Hepatocyte (in vitro differentiated cells): Measurements from ENCODE around the gene BAZ2B. TPM values are rescaled to one million over a fixed set of nuclear protein-coding genes. Genes with fewer than 3 reads are reported as not detected.
A peak's percentile ranks its signal among the peaks of the same experiment; 100 is the strongest.

ENCODE experiments used
- DNase-seq: peaks from one replicate; pipeline ENCODE4 v3.0.0-alpha.2; 2016; ENCODE audit warnings: low spot score
- H2AFZ ChIP-seq: fragments of 200-600 bp; sonication (generic); 2 replicates; pipeline ENCODE4 v1.6.0; 2016; ENCODE audit warnings: antibody characterized with exemption, mild to moderate bottlenecking
- H3K27ac ChIP-seq: fragments of 200-600 bp; sonication (generic); 2 replicates; pipeline ENCODE4 v1.5.1; 2016; ENCODE audit warnings: mild to moderate bottlenecking
- H3K27me3 ChIP-seq: fragments of 200-600 bp; sonication (generic); 2 replicates; pipeline ENCODE4 v1.6.1; 2016
- H3K36me3 ChIP-seq: fragments of 200-600 bp; sonication (generic); replicated peaks from 2 replicates; pipeline ENCODE4 v1.5.1; 2016; ENCODE audit warnings: low read depth; ENCODE audit not compliant: insufficient read depth
- H3K4me1 ChIP-seq: fragments of 200-600 bp; sonication (generic); 2 replicates; pipeline ENCODE4 v1.5.1; 2016; ENCODE audit warnings: mild to moderate bottlenecking, moderate library complexity; ENCODE audit not compliant: insufficient read depth
- H3K4me2 ChIP-seq: fragments of 200-600 bp; sonication (generic); 2 replicates; pipeline ENCODE4 v1.6.0; 2016
- H3K4me3 ChIP-seq: fragments of 200-600 bp; sonication (generic); 2 replicates; pipeline ENCODE4 v1.5.1; 2016; ENCODE audit warnings: mild to moderate bottlenecking
- H3K79me2 ChIP-seq: fragments of 200-600 bp; sonication (generic); 2 replicates; pipeline ENCODE4 v1.6.0; 2017; ENCODE audit warnings: mild to moderate bottlenecking
- H3K9me2 ChIP-seq: fragments of 200-600 bp; sonication (generic); replicated peaks from 2 replicates; pipeline ENCODE4 v1.6.0; 2017; ENCODE audit warnings: mild to moderate bottlenecking; ENCODE audit not compliant: insufficient read depth
- H3K9me3 ChIP-seq: fragments of 200-600 bp; sonication (generic); 2 replicates; pipeline ENCODE4 v1.5.1; 2016; ENCODE audit warnings: low read depth, mild to moderate bottlenecking
- H4K20me1 ChIP-seq: fragments of 200-600 bp; sonication (generic); 2 replicates; pipeline ENCODE4 v1.6.0; 2016; ENCODE audit warnings: mild to moderate bottlenecking; ENCODE audit not compliant: insufficient read depth, poor library complexity, severe bottlenecking
- CTCF ChIP-seq: fragments of 200-600 bp; sonication (generic); IDR thresholded peaks from 2 replicates; pipeline ENCODE4 v1.5.1; 2016; ENCODE audit warnings: antibody characterized with exemption, mild to moderate bottlenecking; ENCODE audit not compliant: poor library complexity
- EZH2 ChIP-seq: fragments of 200-600 bp; sonication (generic); IDR thresholded peaks from 2 replicates; pipeline ENCODE4 v1.6.1; 2016; ENCODE audit warnings: antibody characterized with exemption, mild to moderate bottlenecking, borderline replicate concordance
- EZH2phosphoT487 ChIP-seq: fragments of 200-600 bp; sonication (generic); IDR thresholded peaks from one replicate; pipeline ENCODE4 v1.6.1; 2018; ENCODE audit warnings: antibody characterized with exemption, mild to moderate bottlenecking, low read depth, moderate library complexity; ENCODE audit not compliant: unreplicated experiment, severe bottlenecking
- WGBS: methylation state at CpG from one replicate; pipeline ENCODE4 v1.1.6; 2016; ENCODE audit warnings: low lambda C conversion rate; ENCODE audit errors: missing lambda C conversion rate; 5-methylcytosine and 5-hydroxymethylcytosine counted together
- polyA plus RNA-seq: library from polyadenylated mRNA; unstranded; fragments of >200 nt; fragmentation: Nextera tagmentation; extraction: Ambion mirVana; gene quantifications from 2 replicates; pipeline ENCODE4 v1.2.1, GENCODE V29; 2016
- total RNA-seq: library from RNA; depleted of rRNA; stranded (reverse); fragments of >200 nt; gene quantifications from 2 replicates; pipeline ENCODE4 v1.2.3, GENCODE V29; 2014

The BAZ2B gene
- total and polyA plus RNA-seq, 2 experiments from 2014 or later, result 40.7 to 83.3 TPM

- Histone ChIP-seq H3K9me2 (no peaks in the 10 kb centered on the region), H3K27ac (peak overlapping the region; percentile 92), H2AFZ (peak overlapping the region; percentile 72), H4K20me1 (no peaks in the 10 kb centered on the region), H3K79me2 (peaks cover 33% of the 10 kb centered on the region), H3K9me3 (no peaks in the 10 kb centered on the region), H3K36me3 (no peaks in the 10 kb centered on the region), H3K27me3 (no peaks in the 10 kb centered on the region), H3K4me3 (peak overlapping the region; percentile 62), H3K4me1 (peaks cover 10% of the 10 kb centered on the region), H3K4me2 (peak overlapping the region; percentile 89)
- TF ChIP-seq CTCF (no peak), EZH2phosphoT487 (no peak), EZH2 (no peak)
- no peak for DNase-seq
- 79% methylated on average over 11 of the region's 11 CpGs for WGBS
Observed at GRCh38 chr2:159285433-159285832, 330.9 kb downstream of the BAZ2B start.

GRCh38 chr2:159283529-159283928 is 332.8 kb downstream of the BAZ2B start:
- no peak overlapping the region for H3K27ac ChIP-seq
- TF ChIP-seq EZH2, result no peak
- TF ChIP-seq EZH2phosphoT487, result no peak
- no peak for TF ChIP-seq CTCF
- H3K27me3 ChIP-seq, result no peaks in the 10 kb centered on the region
- H3K4me1 ChIP-seq, result peaks cover 10% of the 10 kb centered on the region
- 81% methylated on average over 6 of the region's 6 CpGs for WGBS
- no peaks in the 10 kb centered on the region for H3K36me3 ChIP-seq
- H3K4me3 ChIP-seq, result no peak overlapping the region
- no peaks in the 10 kb centered on the region for H3K9me2 ChIP-seq
- DNase-seq, result no peak
- no peaks in the 10 kb centered on the region for H4K20me1 ChIP-seq
- no peak overlapping the region for H3K4me2 ChIP-seq
- peaks cover 35% of the 10 kb centered on the region for H3K79me2 ChIP-seq
- H2AFZ ChIP-seq, result no peak overlapping the region
- H3K9me3 ChIP-seq, result no peaks in the 10 kb centered on the region

GRCh38 chr2:159281002-159281401 is 335.3 kb downstream of the BAZ2B start:
- Histone ChIP-seq H3K27me3 (no peaks in the 10 kb centered on the region), H3K4me2 (no peak overlapping the region), H2AFZ (no peak overlapping the region), H4K20me1 (no peaks in the 10 kb centered on the region), H3K4me3 (no peak overlapping the region), H3K9me2 (no peaks in the 10 kb centered on the region), H3K4me1 (peaks cover 5% of the 10 kb centered on the region), H3K36me3 (no peaks in the 10 kb centered on the region), H3K9me3 (no peaks in the 10 kb centered on the region), H3K27ac (no peak overlapping the region), H3K79me2 (peaks cover 44% of the 10 kb centered on the region)
- WGBS, result 97% methylated on average over 6 of the region's 6 CpGs
- TF ChIP-seq EZH2phosphoT487 (no peak), CTCF (no peak), EZH2 (no peak)
- no peak for DNase-seq

GRCh38 chr2:159279700-159280099 is 336.6 kb downstream of the BAZ2B start:
- Histone ChIP-seq H3K9me2 (no peaks in the 10 kb centered on the region), H3K27me3 (no peaks in the 10 kb centered on the region), H2AFZ (no peak overlapping the region), H3K36me3 (no peaks in the 10 kb centered on the region), H3K4me3 (no peak overlapping the region), H3K79me2 (peaks cover 34% of the 10 kb centered on the region), H4K20me1 (no peaks in the 10 kb centered on the region), H3K9me3 (no peaks in the 10 kb centered on the region), H3K4me1 (no peaks in the 10 kb centered on the region), H3K4me2 (no peak overlapping the region), H3K27ac (no peak overlapping the region)
- WGBS, result 100% methylated on average over 2 of the region's 2 CpGs
- DNase-seq, result no peak
- TF ChIP-seq CTCF (no peak), EZH2phosphoT487 (no peak), EZH2 (no peak)
